ENCODE results near the gene HLA-DPB1.

The HLA-DPB1 gene

DNA sequence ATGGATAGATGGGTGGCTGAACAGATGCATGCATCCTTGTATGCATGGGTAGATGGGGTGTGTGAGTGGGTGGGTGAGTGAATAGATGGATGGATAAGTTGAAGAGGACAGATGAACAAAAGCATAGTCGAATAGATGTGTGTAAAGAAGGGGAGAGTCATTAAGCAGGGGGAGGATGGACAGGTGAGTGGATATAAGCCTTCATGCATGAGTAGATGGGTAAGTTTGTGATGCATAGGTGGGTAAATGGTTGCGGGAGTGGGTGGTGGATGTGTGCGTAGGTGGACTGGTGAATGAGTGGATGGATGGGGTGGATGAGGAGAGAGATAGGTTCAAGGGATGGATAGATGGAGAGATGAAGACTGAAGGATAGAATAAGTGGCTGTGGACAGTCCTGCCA lies 29.6 kb downstream of the HLA-DPB1 start:
- DNase-seq: no peak

DNA sequence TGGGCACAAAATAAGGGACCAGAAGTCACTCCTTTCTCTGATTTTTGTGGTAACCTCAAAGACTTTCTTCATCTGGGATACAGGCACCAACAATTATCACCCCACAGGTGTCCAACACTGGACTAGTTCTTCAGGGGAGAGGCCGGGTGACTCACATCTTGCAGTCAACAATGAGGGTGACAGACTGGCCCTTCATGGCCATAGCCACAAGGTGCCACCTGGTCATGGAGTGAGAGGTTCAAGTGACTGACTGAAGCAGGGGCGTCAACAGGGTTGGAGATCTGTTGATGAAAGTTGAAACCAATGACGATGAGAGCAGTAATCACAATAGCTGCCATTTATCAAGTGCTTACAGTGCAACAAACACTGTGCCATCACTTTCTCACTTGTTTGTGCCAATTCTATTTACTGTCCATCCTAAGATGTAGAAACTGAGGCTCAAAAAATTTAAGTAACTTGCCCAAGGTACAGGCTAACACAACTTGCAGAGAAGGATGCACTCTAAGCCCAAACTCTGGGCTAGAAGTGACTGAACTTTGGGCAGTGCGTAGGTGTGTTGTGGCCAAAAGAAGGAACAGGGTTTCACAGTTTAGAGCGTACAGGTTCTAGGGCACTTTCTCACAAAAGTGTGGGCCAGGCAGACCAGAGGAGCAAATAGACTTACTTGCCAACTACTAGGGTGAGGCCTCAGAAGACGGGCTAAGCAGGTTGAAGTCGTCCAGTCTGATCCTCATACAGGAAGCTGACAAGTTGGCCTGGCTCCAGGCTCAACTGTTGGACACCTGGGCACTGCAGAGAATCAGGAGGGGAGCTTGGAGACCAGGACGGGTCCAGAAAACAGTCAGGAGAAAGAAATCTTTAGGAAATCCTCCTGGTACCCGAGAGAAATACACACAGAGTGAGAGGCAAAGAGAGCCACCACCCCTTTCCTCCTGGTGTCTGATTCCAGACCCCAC lies 30.4 kb downstream of the HLA-DPB1 start:
- DNase-seq: no peak

DNA sequence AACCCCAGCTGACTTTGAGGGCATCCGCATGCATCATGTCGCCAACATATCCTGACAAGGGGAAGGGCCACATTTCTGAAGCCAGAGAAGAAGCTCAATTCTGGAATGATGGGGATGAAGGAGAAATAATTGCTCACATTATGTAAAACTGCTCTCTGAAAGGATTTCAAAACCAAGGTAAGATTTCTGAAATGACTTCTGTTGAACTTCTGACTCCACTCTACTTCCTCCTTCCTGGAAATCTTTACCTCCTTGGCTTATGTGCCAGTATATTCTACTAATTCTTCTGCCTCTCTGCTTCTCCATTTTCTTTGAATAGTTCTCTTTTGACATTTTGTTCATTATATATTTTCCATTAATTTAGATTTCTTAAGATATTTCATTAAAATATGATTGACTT lies 31.9 kb downstream of the HLA-DPB1 start:
- no peak for DNase-seq

DNA sequence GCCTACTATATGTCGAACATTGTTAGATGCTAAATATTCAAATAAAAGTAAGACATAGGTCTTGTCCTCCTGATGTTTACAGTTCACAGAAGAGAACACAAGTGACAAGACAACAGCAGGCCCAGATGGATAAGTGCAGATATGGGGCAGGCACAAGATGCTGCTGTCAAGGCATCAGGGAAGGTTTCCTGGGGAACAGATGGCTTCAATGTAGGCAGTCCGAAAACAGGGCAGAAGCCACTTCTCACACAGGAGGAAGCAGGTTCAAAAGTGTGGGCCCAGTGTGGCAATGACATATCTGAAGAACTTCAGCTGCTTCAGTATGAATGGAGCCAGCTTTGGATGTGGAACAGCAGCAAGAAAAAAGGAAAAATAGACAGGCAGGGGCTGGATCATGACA lies 32.5 kb downstream of the HLA-DPB1 start:
- no peak for DNase-seq

DNA sequence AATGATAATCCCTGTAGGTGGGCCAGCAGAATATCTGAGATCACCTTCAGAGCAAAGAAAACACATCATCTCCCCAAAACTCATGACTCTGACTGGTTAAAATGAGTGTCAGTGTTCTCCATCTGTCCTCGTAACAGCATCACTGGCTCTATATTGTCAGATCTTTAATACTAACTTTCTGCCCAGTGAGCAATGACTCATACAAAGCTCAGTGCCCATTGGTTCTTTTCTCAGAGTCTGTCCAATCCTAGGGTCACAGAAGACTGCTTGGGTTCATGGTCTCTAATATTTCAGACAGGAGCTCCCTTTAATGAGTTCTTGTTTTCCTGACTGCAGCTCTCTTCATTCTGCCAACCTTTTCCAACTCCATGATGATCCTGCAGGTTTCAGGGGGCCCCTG lies 36.4 kb downstream of the HLA-DPB1 start:
- no peak for DNase-seq

DNA sequence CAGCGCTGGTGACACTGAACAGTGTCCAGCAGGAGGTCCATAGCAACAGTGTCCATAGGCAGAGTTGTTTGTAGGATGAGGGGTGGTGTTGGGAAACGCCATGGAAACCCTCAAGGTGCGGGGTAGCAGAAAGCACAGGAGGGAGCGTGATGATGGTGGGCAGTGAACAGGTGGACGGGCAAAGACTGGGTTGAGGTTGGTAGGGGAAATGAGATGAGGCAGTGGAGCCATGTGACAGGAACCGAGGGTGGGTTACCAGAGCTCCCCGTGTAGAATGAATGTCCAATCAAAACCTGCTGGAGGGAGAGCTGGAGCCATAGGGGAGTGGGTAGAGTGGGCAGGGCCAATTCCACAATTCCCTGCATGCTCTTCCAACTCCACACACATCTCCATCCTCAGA lies 38.0 kb downstream of the HLA-DPB1 start:
- no peak for DNase-seq

DNA sequence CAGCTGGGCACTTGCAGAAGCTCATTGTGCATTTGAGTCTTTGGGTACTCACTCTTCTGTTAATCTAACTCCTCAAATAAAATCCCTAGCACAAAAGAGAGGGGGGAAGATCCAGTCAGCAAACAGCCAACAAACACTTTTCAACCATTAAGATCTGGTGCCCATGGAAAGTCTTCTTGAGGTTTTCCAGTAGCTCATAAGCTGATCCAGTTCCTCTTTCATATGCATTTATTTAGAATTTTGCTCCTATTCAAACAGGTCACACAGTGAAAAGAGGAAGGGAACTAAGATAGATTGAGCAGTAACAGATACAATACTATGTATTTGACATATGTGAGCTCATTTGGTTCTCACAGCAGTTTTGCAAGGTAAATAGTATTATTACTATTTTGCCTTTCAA lies 38.6 kb downstream of the HLA-DPB1 start:
- no peak for DNase-seq

DNA sequence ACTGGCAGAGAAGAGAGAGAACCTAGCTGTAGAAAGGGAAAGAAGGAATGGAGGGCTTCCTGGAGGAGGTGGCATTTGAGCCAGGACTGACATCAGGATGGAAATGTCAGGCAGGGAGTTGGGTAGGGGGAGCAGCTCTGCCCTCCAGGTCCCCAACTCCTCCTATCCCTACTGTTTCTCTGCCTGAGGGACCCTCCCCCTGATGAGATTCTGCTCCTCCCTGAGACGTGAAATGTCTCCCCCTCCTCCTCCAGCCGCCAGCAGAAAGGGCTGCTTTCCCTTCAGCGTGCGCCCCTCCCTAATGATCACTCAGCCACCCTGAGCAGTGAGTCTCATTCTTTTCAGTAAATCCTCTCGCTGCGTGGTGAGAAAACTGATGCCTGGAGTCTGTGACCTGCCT lies 40.6 kb downstream of the HLA-DPB1 start:
- DNase-seq: no peak

DNA sequence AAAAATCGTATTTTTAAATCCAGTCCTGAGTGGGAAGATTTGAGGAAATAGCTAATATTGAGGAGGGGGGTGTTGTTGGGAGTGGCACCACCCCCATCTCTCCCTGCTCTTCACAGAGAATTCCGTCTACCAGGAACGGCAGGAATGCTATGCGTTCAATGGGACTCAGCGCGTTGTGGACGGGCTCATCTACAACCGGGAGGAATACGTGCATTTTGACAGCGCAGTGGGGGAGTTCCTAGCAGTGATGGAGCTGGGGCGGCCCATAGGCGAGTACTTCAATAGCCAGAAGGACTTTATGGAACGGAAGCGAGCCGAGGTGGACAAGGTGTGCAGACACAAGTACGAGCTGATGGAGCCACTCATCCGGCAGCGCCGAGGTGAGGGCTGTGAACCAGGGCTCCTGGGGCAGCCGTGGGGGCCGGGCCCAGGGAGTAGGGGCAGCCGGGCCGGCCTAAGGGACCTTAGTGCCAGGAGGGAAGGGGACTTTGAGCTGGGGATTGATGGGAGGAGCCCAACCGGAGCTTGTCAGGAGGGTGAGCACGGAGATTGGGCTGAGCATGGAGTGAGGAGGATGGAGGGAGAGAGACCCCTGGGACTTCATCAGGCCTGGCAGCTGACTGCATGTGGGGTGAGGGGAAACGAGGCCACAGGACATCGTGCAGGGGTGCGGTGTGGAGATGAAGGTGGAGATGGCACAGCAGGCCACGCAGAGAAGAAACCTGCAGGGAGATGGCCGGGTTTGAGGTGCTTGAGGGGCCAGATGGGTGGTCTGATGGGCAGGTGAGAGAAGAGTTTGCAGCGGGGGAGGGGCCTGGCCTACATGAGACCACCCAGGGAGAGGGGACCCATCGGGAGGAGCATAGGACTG lies 41.3 kb downstream of the HLA-DPB1 start:
- no peak for DNase-seq

DNA sequence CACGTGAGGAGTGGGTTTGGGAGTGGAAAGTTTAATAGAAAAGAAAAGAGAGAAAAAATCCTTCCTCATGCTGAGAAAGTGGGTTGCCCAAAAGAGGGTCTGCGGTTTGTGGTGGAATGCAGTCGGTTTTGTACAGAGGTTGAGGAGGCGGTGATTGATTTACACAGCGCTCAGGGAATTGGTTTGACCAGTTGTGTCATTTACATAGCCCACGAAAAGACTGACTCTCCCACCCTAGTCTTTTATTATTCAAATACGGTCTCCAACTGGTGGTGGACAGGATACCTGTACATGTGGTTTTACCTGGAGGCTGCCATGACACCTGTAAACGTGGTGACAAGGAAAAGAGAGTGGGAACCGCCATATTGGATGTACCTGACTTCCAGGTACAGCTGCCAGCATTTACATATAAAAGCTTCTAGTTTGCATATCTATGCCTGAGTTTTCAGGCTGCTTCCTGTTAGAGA lies 42.1 kb downstream of the HLA-DPB1 start:
- DNase-seq: no peak

DNA sequence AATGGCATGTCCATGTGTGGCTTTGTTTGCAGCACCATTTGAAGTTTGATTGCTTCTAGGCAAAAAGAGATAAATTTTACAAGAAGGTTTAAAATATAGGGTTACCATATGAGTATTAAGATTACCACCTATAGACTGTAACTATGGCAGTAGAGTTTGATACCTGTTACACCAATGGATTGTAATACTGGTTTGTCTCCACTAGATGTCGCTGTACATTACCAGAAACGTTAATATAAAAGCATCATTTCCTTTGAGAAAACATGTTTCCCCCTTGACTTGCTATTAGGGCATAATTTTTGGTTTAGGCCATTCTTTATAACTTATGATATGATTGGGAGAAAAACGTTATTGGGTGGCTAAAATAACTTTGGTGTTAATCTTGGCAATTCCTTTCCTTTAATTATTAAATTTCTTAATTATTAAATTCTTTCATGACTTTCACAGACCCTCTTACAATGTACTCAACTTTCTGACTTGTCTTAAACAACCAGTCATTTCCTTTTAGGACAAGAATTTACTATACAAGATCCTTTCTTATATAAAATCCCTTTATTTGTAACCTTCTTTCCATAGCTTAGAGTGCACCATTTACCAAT lies 42.8 kb downstream of the HLA-DPB1 start:
- no peak for DNase-seq

DNA sequence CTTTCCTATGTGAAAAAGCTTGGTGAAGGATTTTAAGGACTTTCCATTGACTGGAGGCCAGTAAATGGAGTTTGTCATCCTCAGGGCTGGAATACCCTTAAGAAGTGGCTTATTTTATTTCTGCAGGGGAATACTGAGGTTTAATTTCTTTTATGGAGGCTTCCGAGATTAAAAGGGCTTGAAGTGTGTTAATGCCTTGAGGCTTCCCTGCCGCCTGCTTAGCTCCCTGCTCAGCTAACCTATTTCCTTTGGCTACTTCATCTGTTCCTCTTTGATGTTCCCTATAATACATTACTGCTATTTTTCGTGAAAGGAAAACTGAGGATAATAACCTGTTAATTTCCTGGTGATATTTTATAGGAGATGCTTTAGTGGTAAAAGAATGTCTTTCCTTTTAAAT lies 44.2 kb downstream of the HLA-DPB1 start:
- DNase-seq: no peak

DNA sequence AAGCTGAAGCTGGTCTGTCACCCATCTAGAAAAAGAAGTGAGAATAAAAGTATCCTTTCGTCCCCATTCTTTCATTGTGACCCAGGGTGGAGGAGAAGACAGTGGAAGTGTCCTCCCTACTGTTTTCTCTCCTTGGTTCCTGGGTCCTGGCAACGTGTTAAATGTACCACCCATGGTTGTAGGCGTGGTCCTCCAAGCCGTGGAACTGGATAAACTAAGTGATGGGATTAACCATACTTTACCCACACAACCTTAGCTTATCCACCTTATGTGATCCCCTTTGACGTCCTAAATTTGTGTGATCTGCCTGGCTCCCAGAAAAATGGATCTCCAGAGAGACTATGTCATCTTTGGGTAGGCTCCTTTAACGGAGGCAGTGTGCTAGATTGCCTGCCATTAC lies 47.4 kb downstream of the HLA-DPB1 start:
- DNase-seq: no peak

DNA sequence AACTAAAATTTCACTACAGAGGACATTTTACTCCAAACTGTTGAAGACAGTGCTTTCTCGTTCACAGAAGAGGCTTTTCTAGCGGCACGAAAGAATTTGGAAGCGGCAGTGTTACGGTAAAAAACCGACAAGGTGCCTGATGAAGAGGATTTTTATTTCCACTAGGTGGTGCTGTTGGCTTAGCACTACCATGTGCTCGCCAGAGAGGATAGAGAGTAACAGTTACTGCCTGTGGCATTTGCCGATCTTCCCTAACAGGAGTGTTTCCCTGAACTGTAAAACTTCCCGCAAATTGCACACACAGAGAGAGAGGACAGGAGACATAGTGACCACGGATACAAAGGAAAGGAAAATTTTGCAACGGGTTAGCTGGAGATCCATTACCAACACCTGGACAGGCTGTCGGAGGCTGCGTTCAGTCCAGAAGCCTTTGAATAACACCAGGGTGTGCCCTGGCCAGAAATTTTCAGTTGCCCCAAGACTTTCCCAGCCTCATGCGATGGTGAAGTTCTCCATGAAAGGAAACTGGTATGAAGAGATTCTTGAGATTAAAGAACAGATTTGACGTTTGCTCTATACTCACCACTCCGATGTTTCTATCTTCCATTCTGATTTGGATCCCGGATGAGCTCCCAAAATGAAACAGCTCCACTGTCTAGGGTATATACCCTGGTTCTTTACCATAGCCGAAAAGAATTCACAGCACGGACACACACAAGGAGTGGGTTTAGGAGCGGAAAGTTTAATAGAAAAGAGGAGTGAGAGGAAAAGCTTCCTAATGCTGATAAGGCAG lies 48.1 kb downstream of the HLA-DPB1 start:
- DNase-seq: no peak

DNA sequence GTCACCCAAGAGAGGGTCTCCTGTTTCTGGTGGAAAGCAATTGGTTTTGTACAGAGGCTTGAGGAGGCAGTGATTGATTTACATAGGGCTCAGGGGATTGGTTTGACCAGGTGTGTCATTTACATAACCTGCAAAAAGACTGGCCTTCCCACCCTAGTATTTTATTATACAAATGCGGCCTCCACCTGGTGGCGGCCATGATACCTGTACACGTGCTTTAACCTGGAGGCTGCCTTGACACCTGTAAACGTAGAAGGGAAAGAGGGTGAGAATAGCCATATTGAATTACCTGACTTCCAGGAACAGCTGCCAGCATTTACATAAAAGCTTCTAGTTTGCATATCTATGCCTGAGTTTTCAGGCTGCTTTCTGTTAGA lies 48.7 kb downstream of the HLA-DPB1 start:
- no peak for DNase-seq

DNA sequence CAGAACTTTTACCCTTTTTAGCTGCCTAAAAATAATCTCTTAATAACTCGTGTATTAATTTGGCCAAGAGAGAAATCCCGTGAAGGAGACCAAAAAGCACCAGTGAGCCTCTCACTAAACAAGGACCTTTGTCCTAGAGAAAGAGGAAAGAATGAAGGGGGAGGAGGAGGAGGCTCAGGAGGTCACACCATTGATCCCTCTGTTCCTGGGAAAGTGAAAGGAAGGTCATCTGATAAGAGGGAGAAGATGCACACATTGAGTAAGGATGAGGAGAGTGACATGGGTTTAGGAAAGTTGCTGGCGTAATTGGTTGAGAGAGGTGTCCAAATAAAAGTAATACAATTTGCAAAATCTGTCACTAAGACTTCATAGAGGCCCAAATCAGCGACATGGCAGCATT lies 49.2 kb downstream of the HLA-DPB1 start:
- DNase-seq: no peak

DNA sequence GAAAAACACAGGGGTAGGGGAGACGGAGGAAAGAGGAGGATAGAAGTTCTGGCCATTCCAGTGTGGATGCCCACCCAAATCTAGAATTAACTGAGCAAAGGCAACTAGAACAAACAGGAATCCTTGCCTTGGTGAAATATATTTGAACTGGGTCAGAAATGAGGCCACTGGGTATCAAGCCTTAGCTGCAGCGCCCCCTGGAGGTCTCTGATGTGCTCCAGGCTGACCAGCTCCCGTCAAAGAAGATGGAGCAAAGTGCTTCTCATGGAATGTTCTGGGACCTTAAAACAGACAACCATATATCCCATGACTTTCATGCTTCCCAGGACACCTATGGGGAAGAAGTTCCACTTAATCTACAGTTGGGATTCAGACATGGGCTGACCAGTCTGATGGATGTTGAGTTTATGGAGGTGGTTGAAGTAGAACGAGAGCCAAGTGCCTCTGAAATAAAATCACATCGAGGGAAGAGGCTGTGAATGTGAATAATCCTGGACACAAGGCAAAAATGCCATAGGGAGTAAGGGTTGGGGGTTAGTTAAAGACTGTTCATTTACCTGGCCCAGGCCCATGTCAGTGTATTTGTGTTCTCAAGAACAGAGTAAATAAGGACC lies 50.4 kb downstream of the HLA-DPB1 start:
- DNase-seq: no peak

DNA sequence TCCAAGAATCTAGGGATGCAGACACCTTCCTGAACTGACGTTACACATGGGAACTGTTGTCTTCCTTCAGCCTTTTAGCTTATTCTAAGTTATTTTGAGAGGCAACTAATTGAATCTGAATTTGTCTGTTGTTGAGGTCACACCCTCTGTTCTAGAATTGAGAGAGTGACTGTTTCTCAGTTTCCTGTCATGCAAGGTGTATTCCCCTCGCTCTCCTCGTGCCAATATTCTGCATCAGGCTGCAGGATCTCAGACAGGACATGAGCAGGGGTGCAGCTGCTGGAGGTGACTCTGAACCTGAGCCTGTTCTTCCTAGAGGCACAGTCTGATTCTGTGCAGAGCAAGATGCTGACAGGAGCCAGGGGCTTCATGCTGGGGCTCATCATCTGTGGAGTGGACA lies 52.5 kb downstream of the HLA-DPB1 start:
- DNase-seq: no peak

DNA sequence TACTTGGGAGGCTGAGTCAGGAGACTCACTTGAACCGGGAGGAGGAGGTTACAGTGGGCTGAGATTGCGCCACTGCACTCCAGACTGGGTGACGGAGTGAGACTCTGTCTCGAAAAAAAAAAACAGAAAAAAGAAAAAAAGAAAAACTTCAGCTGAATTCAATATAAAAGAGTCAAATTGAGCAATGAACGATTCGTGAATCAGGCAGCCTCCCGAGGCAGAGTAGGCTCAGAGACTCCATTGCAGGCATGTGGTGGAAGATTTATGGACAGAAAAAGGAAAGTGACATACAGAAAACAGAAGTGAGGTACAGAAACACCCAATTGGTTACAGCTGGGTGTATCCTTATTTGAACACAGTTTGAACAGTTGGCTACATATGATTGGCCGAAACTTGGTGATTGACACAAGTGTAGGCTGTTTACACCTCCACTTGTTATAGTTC lies 56.3 kb downstream of the HLA-DPB1 start:
- DNase-seq: no peak

DNA sequence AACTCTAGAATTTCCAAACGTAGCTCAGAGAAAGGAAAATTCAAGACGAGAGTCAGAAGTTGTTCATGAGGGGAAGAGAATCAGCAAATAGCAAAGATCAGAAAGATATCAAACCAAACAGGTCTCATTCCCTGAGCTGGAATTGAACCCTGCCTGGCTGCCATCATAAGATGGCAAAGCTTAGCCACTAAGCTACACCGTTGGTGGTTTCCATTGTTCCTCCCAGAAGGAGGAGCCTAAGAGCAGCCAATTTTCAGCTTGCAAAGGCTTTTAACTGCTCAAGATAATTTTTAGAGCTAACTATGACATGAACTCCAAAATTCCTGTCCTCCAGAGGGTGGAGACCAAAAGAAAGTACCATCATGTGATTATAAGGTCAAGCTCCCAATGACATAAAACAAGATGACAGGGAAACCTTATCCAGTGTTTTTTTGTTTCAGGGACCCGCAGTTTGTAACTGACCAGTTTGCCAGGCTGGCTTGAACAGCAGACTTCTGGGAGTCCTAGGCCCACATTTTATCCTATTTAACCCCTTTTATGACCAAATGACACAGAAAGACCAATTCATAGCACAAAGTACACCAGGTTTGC lies 60.6 kb downstream of the HLA-DPB1 start:
- no peak for DNase-seq

All from activated gamma-delta T cell (primary cell).